K562 (cell line): ENCODE data around the gene TAF15. TPM values are rescaled to one million over a fixed set of nuclear protein-coding genes. Genes with fewer than 3 reads are reported as not detected.

ENCODE experiments used
- ATAC-seq: fragments of 200-7000 bp; cut with Tn5 transposase; 3 replicates; pipeline ENCODE4 v1.9.1; 2020; ENCODE audit warnings: moderate library complexity
- BruUV-seq: library from RNA; stranded (reverse); fragments of 400-500 nt; replicated peaks from 2 replicates; lab custom pipeline; 2021; lab: Mats Ljungman, UMichigan
- CTCF ChIA-PET: fragments of 300-600 bp; formaldehyde crosslinking; extraction: SDS; loops from one replicate; lab custom pipeline; 2021; ENCODE audit warnings: low intra/inter-chr PET ratio; lab: Yijun Ruan, JAX
- POLR2A ChIA-PET: fragments of 300-600, 350-650 bp; sonication (Branson Sonifier 250); formaldehyde crosslinking; extraction: SDS; loops from one replicate; lab custom pipeline; 2021; ENCODE audit warnings: antibody characterized with exemption, inconsistent platforms; lab: Yijun Ruan, JAX
- DNase-seq, 4 experiments: peaks; one replicate each; pipeline versions ENCODE4 v3.0.0 to v3.0.0-alpha.2; 2011 to 2018; ENCODE audit warnings: low spot score in 3 of 4, mixed read lengths in 3 of 4; ENCODE audit errors: extremely low read depth in 1 of 4
- FAIRE-seq: peaks from 2 replicates; lab custom pipeline; 2011; peaks lifted over from hg19 to GRCh38; lab: Jason Lieb, UNC
- H2AFZ ChIP-seq: 2 replicates; pipeline ENCODE4 v1.6.0; 2011; ENCODE audit warnings: low read depth, low read length, control low read depth, inconsistent platforms
- H3K27ac ChIP-seq: fragments of 200-600 bp; 3 replicates; pipeline ENCODE4 v1.8.0; 2011; ENCODE audit warnings: low read depth, mild to moderate bottlenecking, control low read depth, inconsistent platforms, low read length, moderate library complexity, mixed read lengths; ENCODE audit errors: extremely low read depth
- H3K27me3 ChIP-seq, 2 experiments: fragments of 300-600 bp in 1 of 2; 2 replicates in 1 of 2; 3 replicates in 1 of 2; pipeline versions ENCODE4 v1.6.0 to v1.8.0; 2011; ENCODE audit warnings: inconsistent platforms in 2 of 2, low read length in 2 of 2, mild to moderate bottlenecking in 1 of 2, mixed read lengths in 1 of 2, moderate library complexity in 1 of 2; ENCODE audit not compliant: control insufficient read depth in 2 of 2, insufficient read depth in 2 of 2
- H3K36me3 ChIP-seq: fragments of 300-600 bp; 3 replicates; pipeline ENCODE4 v1.8.0; 2011; ENCODE audit warnings: mild to moderate bottlenecking, low read length, inconsistent platforms; ENCODE audit not compliant: control insufficient read depth, insufficient read depth
- H3K4me1 ChIP-seq, 2 experiments: fragments of 200-600 bp in 1 of 2; replicated peaks in 1 of 2; 2 replicates in 1 of 2; 3 replicates in 1 of 2; pipeline versions ENCODE4 v1.5.1 to v1.8.0; 2011; ENCODE audit warnings: inconsistent platforms in 2 of 2, low read length in 2 of 2, mild to moderate bottlenecking in 1 of 2, mixed read lengths in 1 of 2, moderate library complexity in 1 of 2; ENCODE audit not compliant: control insufficient read depth in 2 of 2, insufficient read depth in 2 of 2
- H3K4me2 ChIP-seq: 2 replicates; pipeline ENCODE4 v1.6.1; 2011; ENCODE audit warnings: low read length, control low read depth, inconsistent platforms, mixed read lengths; ENCODE audit not compliant: insufficient read depth
- H3K4me3 ChIP-seq: fragments of 200-600 bp; sonication (generic), shearing (Covaris generic); 2 replicates; pipeline ENCODE4 v1.5.1; 2016; ENCODE audit warnings: control low read depth, inconsistent platforms
- H3K79me2 ChIP-seq: fragments of 200-600 bp; 3 replicates; pipeline ENCODE4 v1.8.0; 2011; ENCODE audit warnings: low read length, inconsistent platforms; ENCODE audit not compliant: control insufficient read depth, insufficient read depth
- H3K9ac ChIP-seq, 2 experiments: 2 replicates each; pipeline versions ENCODE4 v1.6.0 to v1.6.1; 2011; ENCODE audit warnings: low read depth in 2 of 2, low read length in 2 of 2, control low read depth in 1 of 2, inconsistent platforms in 1 of 2, mild to moderate bottlenecking in 1 of 2, mixed read lengths in 1 of 2; ENCODE audit not compliant: insufficient read depth in 1 of 2
- H3K9me1 ChIP-seq: one replicate; pipeline ENCODE4 v1.6.0; 2011; ENCODE audit warnings: inconsistent platforms, mild to moderate bottlenecking, low read length, moderate library complexity; ENCODE audit not compliant: control insufficient read depth, insufficient read depth
- H3K9me3 ChIP-seq: replicated peaks from 2 replicates; pipeline ENCODE4 v1.5.1; 2011; ENCODE audit warnings: low read depth, low read length, inconsistent platforms; ENCODE audit not compliant: control insufficient read depth, insufficient read depth
- H4K20me1 ChIP-seq: replicated peaks from 2 replicates; pipeline ENCODE4 v1.6.1; 2011; ENCODE audit warnings: low read length, inconsistent platforms, mixed read lengths; ENCODE audit not compliant: control insufficient read depth, insufficient read depth
- GABPB2 ChIP-seq: fragments of 250-450 bp; sonication (Bioruptor Pico); conservative IDR thresholded peaks from 2 replicates; pipeline ENCODE4 v1.5.1; 2021; ENCODE audit warnings: mild to moderate bottlenecking
- HMG20A ChIP-seq: fragments of 450-650 bp; formaldehyde crosslinking; conservative IDR thresholded peaks from 2 replicates; pipeline ENCODE4 v1.4.0; 2020; ENCODE audit warnings: mild to moderate bottlenecking, mixed read lengths
- MEF2D ChIP-seq: conservative IDR thresholded peaks from 2 replicates; pipeline ENCODE4 v1.6.1; 2016; ENCODE audit warnings: low read depth, missing genetic modification characterization, missing compliant biosample characterization
- NR4A1 ChIP-seq, 2 experiments: fragments of 250-450 bp in 1 of 2; fragments of 450-650 bp in 1 of 2; sonication (Bioruptor Pico) in 1 of 2; IDR thresholded peaks; 2 replicates each; pipeline versions ENCODE4 v1.4.0 to v1.6.1; 2016 to 2020; ENCODE audit warnings: mild to moderate bottlenecking in 2 of 2, missing compliant biosample characterization in 1 of 2, missing genetic modification characterization in 1 of 2, moderate library complexity in 1 of 2
- PRDM10 ChIP-seq: fragments of 450-650 bp; IDR thresholded peaks from 2 replicates; pipeline ENCODE4 v1.6.1; 2018; ENCODE audit not compliant: partially characterized antibody
- PTTG1 ChIP-seq: fragments of 450-650 bp; IDR thresholded peaks from 2 replicates; pipeline ENCODE4 v1.6.1; 2016; ENCODE audit warnings: low read depth, mild to moderate bottlenecking, missing genetic modification characterization, missing compliant biosample characterization
- RHOXF2B ChIP-seq: fragments of 250-450 bp; sonication (Bioruptor Pico); conservative IDR thresholded peaks from 2 replicates; pipeline ENCODE4 v1.5.1; 2021
- SMAD4 ChIP-seq: fragments of 250-450 bp; sonication (Bioruptor Pico); conservative IDR thresholded peaks from 2 replicates; pipeline ENCODE4 v1.8.0; 2021; ENCODE audit warnings: inconsistent platforms, mild to moderate bottlenecking, moderate library complexity
- ZNF224 ChIP-seq: sonication (generic); formaldehyde crosslinking; IDR thresholded peaks from 2 replicates; pipeline ENCODE4 v1.8.0; 2022; ENCODE audit warnings: mild to moderate bottlenecking, missing genetic modification reagents
- ZNF445 ChIP-seq: fragments of 250-450 bp; sonication (Bioruptor Pico); IDR thresholded peaks from 2 replicates; pipeline ENCODE4 v1.4.0; 2020; ENCODE audit warnings: low read depth, mild to moderate bottlenecking, moderate library complexity
- WGBS: fragments of 100-300 bp; shearing (Covaris generic); methylation state at CpG from one replicate; pipeline ENCODE4 v1.1.6; 2016; ENCODE audit warnings: low coverage, mixed read lengths; ENCODE audit not compliant: insufficient coverage; ENCODE audit errors: missing lambda C conversion rate; 5-methylcytosine and 5-hydroxymethylcytosine counted together
- in situ Hi-C: fragments of 300-500 bp; cut with MboI; formaldehyde crosslinking; loops from 4 replicates; pipeline ENCODE4 v1.15.0; 2018; ENCODE audit warnings: inconsistent platforms, mixed read lengths
- intact Hi-C: fragments of 100-400 bp; cut with micrococcal nuclease; formaldehyde crosslinking; loops from 2 replicates; pipeline ENCODE4 v1.14.2; 2022
- polyA plus RNA-seq, 8 experiments: library from polyadenylated mRNA; depleted of rRNA in 4 of 8; stranded (reverse) in 5 of 8; unstranded in 3 of 8; fragments of >200 nt; fragmentation: Nextera tagmentation in 2 of 8; fragmentation: Illumina TruSeq in 1 of 8; extraction: Ambion mirVana in 2 of 8; extraction: Trizol in 1 of 8; gene quantifications; 2 replicates each; pipeline versions ENCODE4 v1.2.1 to v1.2.3, GENCODE V29; 2011 to 2014; ENCODE audit warnings: inconsistent platforms in 1 of 8, missing spikeins in 1 of 8
- total RNA-seq, 7 experiments: library from RNA; depleted of rRNA in 6 of 7; stranded (reverse); fragments of >200 nt in 6 of 7; fragmentation: Illumina TruSeq in 2 of 7; extraction: Trizol in 2 of 7; gene quantifications; 2 replicates each; pipeline versions ENCODE4 v1.2.1 to v1.2.3, GENCODE V29; 2011 to 2021; ENCODE audit warnings: low replicate concordance in 1 of 7
- TF ChIP-seq, protein P1 (sequence below): fragments of 450-650 bp; conservative IDR thresholded peaks from 2 replicates; pipeline ENCODE4 v1.6.1; 2016; ENCODE audit warnings: missing genetic modification characterization, low read depth, mild to moderate bottlenecking, control low read depth, missing compliant biosample characterization

The TAF15 gene
- total and polyA plus RNA-seq, 9 of the 15 experiments (the other 6 are each of a cell fraction or from before 2014, with no cell fraction given), result 4.1 to 272 (median 56.8) TPM

DNA sequence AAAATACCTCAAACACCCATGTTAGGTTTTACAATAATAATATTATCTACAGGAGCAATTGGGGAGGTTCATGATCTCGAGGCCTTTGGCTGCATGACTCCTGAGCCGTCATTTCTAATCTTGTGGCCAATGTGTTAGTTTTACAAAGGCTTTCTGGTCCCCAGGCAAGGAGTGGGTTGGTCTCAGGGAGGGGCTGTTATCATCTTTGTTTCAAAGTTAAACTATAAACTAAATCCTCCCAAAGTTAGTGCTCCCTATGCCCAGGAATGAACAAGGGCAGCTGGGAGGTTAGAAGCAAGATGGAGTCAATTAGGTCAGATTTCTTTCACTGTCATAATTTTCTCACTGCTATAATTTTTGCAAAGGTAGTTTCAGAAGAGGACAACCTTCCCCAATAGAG is 80.0 kb downstream of the TAF15 start:
- FAIRE-seq (no peak), DNase-seq (no peak), ATAC-seq (no peak)
- Histone ChIP-seq H3K36me3 (no peaks in the 10 kb centered on the region), H3K4me2 (no peak overlapping the region), H2AFZ (peak overlapping the region; percentile 17), H3K4me1 (peaks cover 0 to 7% of the 10 kb centered on the region in 2 experiments; a peak in 2 of 5 replicates), H3K9ac (no peak overlapping the region), H3K27ac (no peak overlapping the region), H3K9me1 (no peaks in the 10 kb centered on the region), H3K9me3 (no peaks in the 10 kb centered on the region), H3K27me3 (no peaks in the 10 kb centered on the region), H3K79me2 (no peaks in the 10 kb centered on the region), H4K20me1 (no peaks in the 10 kb centered on the region), H3K4me3 (no peak overlapping the region)
- ChIA-PET POLR2A (interaction anchor here (0.7 to 2.0 kb wide), 5 partner anchors 9 to 112 kb away, joined by 3 to 9 read pairs (median 5); partner anchors contain the start of gene CCL5), CTCF (no interaction called here)
- WGBS, result 19% methylated on average over 2 of the region's 2 CpGs
- BruUV-seq, result no TSS peak
- intact Hi-C loops (no loop called here), in situ Hi-C loops (no loop called here)
- TF ChIP-seq PRDM10 (peak; percentile 40), MEF2D (peak; percentile 42; the same call in 1 of the 2 replicates), RHOXF2B (CRISPR knock-in tag) (no peak), GABPB2 (CRISPR knock-in tag) (no peak), NR4A1 (CRISPR knock-in tag; IDR thresholded peaks at IDR 0.05) (no peak), NR4A1 (tag; IDR thresholded peaks at IDR 0.05) (0 out of 2 replicates have a peak, but pooled peaks have one; percentile 33), PTTG1 (0 out of 2 replicates have a peak, but pooled peaks have one; percentile 41), SMAD4 (CRISPR knock-in tag) (0 out of 2 replicates have a peak, but pooled peaks have one; percentile 21), ZNF224 (CRISPR knock-in tag) (no peak), HMG20A (CRISPR knock-in tag) (no peak), ZNF445 (no peak)
- TF ChIP-seq, protein P1, sequence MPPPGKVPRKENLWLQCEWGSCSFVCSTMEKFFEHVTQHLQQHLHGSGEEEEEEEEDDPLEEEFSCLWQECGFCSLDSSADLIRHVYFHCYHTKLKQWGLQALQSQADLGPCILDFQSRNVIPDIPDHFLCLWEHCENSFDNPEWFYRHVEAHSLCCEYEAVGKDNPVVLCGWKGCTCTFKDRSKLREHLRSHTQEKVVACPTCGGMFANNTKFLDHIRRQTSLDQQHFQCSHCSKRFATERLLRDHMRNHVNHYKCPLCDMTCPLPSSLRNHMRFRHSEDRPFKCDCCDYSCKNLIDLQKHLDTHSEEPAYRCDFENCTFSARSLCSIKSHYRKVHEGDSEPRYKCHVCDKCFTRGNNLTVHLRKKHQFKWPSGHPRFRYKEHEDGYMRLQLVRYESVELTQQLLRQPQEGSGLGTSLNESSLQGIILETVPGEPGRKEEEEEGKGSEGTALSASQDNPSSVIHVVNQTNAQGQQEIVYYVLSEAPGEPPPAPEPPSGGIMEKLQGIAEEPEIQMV (tag), result 0 out of 2 replicates have a peak, but pooled peaks have one; percentile 56
